Measurements from ENCODE around the gene C6orf52. TPM values are rescaled to one million over a fixed set of nuclear protein-coding genes. Genes with fewer than 3 reads are reported as not detected.

C6orf52 gene
- polyA plus RNA-seq, 1 donor, result 12.7 TPM

DNA sequence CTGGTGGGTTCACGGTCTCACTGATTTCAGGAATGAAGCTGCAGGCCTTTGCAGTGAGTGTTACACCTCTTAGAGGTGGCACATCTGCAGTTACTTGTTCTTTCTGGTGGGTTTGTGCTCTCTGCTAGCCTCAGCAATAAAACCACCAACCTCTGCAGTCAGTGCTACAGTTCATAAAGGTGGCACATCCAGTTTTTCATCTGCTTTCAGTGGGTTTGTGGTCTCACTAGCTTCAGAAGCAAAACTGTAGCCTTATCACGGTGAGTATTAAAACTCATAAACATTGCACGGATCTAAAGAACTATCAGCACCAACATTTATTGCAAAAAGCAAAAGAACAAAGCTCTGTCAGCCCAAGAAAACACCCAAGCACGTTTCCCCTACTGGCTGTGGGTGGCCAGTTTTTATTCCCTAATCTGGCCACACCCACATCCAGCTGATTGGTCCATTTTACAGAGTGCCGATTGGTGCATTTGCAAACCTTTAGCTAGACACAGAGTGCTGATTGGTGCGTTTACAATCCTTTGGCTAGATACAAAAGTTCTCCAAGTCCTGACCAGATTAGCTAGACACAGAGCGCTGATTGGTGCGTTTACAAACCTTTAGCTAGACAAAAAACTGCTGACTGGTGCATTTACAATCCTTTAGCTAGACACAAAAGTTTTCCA lies 25.0 kb upstream of the C6orf52 start:
- Histone ChIP-seq H3K4me3 (ENCODE audit: low read length) (peak overlapping the region; percentile 63), H3K4me1 (ENCODE audit: control insufficient read depth, insufficient read depth, low read length) (peaks cover 12% of the 10 kb centered on the region), H3K9me3 (ENCODE audit: control insufficient read depth, low read depth, low read length) (peaks cover 5% of the 10 kb centered on the region), H3K27me3 (ENCODE audit: control insufficient read depth, insufficient read depth, low read length) (no peaks in the 10 kb centered on the region), H3K27ac (ENCODE audit: low read length) (peak overlapping the region; percentile 84), H3K36me3 (ENCODE audit: control insufficient read depth, insufficient read depth, low read length) (no peaks in the 10 kb centered on the region)
- WGBS (ENCODE audit: insufficient coverage, low lambda C conversion rate), result 100% methylated on average over 1 of the region's 8 CpGs
- no peak for DNase-seq

DNA sequence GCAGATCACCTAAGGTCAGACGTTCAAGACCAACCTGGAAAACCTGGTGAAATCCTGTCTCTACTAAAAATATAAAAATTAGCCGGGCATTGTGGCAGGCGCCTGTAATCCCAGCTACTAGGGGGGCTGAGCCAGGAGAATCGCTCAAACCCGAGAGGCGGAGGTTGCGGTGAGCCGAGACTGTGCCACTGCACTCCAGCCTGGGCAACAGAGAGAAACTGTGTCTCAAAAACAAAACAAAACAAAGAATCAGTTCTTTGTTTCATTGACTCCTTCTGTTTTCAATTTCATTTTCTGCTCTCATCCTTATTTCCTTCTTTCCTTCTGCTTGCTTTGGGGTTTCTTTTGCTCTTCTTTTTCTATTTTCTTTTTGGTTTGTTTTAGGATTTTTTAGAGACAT lies 19.5 kb upstream of the C6orf52 start:
- Histone ChIP-seq H3K36me3 (ENCODE audit: control insufficient read depth, insufficient read depth, low read length) (peaks cover 7% of the 10 kb centered on the region), H3K4me3 (ENCODE audit: low read length) (no peak overlapping the region), H3K27me3 (ENCODE audit: control insufficient read depth, insufficient read depth, low read length) (no peaks in the 10 kb centered on the region), H3K9me3 (ENCODE audit: control insufficient read depth, low read depth, low read length) (no peaks in the 10 kb centered on the region), H3K4me1 (ENCODE audit: control insufficient read depth, insufficient read depth, low read length) (no peaks in the 10 kb centered on the region), H3K27ac (ENCODE audit: low read length) (no peak overlapping the region)
- DNase-seq, result no peak
- WGBS (ENCODE audit: insufficient coverage, low lambda C conversion rate), result 92% methylated on average over 6 of the region's 8 CpGs

DNA sequence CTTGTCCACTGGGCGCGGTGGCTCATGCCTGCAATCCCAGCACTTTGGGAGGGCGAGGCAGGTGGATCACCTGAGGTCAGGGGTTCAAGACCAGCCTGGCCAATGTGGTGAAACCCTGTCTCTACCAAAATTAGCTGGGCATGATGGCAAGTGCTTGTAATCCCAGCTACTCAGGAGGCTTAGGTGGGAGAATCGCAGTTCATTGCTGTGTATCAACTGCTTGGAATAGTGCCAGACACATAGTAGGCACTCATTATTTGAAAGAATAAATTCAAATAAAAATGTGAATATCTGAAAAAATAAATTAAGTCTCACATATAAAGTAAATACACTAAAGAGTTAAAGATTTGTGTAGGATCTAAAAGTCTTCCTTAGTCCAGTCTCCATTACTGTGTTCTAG lies 2.2 kb upstream of the C6orf52 start:
- H3K36me3 ChIP-seq (ENCODE audit: control insufficient read depth, insufficient read depth, low read length), result peaks cover 32% of the 10 kb centered on the region
- H3K27ac ChIP-seq (ENCODE audit: low read length), result no peak overlapping the region
- H3K4me1 ChIP-seq (ENCODE audit: control insufficient read depth, insufficient read depth, low read length), result peaks cover 6% of the 10 kb centered on the region
- no peak for DNase-seq
- H3K27me3 ChIP-seq (ENCODE audit: control insufficient read depth, insufficient read depth, low read length), result no peaks in the 10 kb centered on the region
- WGBS (ENCODE audit: insufficient coverage, low lambda C conversion rate), result no CpG with 5 or more reads among the region's 4 CpGs
- no peak overlapping the region for H3K4me3 ChIP-seq (ENCODE audit: low read length)
- H3K9me3 ChIP-seq (ENCODE audit: control insufficient read depth, low read depth, low read length), result no peaks in the 10 kb centered on the region

GRCh38 chr6:10695086-10695657 lies 756 bp upstream of the C6orf52 start:
- H3K36me3 ChIP-seq (ENCODE audit: control insufficient read depth, insufficient read depth, low read length), result peaks cover 25% of the 10 kb centered on the region
- no peaks in the 10 kb centered on the region for H3K27me3 ChIP-seq (ENCODE audit: control insufficient read depth, insufficient read depth, low read length)
- no peak for DNase-seq
- no peaks in the 10 kb centered on the region for H3K9me3 ChIP-seq (ENCODE audit: control insufficient read depth, low read depth, low read length)
- peak overlapping the region; percentile 90 for H3K4me3 ChIP-seq (ENCODE audit: low read length)
- 0% methylated on average over 9 of the region's 17 CpGs for WGBS (ENCODE audit: insufficient coverage, low lambda C conversion rate)
- H3K27ac ChIP-seq (ENCODE audit: low read length), result peak overlapping the region; percentile 99
- H3K4me1 ChIP-seq (ENCODE audit: control insufficient read depth, insufficient read depth, low read length), result peaks cover 8% of the 10 kb centered on the region

GRCh38 chr6:10692965-10693538 lies 1.4 kb downstream of the C6orf52 start:
- Histone ChIP-seq H3K4me1 (ENCODE audit: control insufficient read depth, insufficient read depth, low read length) (peaks cover 14% of the 10 kb centered on the region), H3K9me3 (ENCODE audit: control insufficient read depth, low read depth, low read length) (no peaks in the 10 kb centered on the region), H3K27me3 (ENCODE audit: control insufficient read depth, insufficient read depth, low read length) (no peaks in the 10 kb centered on the region), H3K4me3 (ENCODE audit: low read length) (peak overlapping the region; percentile 90), H3K27ac (ENCODE audit: low read length) (no peak overlapping the region), H3K36me3 (ENCODE audit: control insufficient read depth, insufficient read depth, low read length) (peaks cover 9% of the 10 kb centered on the region)
- WGBS (ENCODE audit: insufficient coverage, low lambda C conversion rate), result 100% methylated on average over 1 of the region's 8 CpGs
- DNase-seq, result peak in 1 of 2 donors; percentile 10

GRCh38 chr6:10690651-10691445 lies 3.6 kb downstream of the C6orf52 start:
- peaks cover 22% of the 10 kb centered on the region for H3K4me1 ChIP-seq (ENCODE audit: control insufficient read depth, insufficient read depth, low read length)
- H3K9me3 ChIP-seq (ENCODE audit: control insufficient read depth, low read depth, low read length), result no peaks in the 10 kb centered on the region
- H3K4me3 ChIP-seq (ENCODE audit: low read length), result no peak overlapping the region
- no peaks in the 10 kb centered on the region for H3K27me3 ChIP-seq (ENCODE audit: control insufficient read depth, insufficient read depth, low read length)
- WGBS (ENCODE audit: insufficient coverage, low lambda C conversion rate), result 40% methylated on average over 1 of the region's 15 CpGs
- no peak overlapping the region for H3K27ac ChIP-seq (ENCODE audit: low read length)
- H3K36me3 ChIP-seq (ENCODE audit: control insufficient read depth, insufficient read depth, low read length), result no peaks in the 10 kb centered on the region
- peak in 1 of 2 donors; percentile 38 for DNase-seq

DNA sequence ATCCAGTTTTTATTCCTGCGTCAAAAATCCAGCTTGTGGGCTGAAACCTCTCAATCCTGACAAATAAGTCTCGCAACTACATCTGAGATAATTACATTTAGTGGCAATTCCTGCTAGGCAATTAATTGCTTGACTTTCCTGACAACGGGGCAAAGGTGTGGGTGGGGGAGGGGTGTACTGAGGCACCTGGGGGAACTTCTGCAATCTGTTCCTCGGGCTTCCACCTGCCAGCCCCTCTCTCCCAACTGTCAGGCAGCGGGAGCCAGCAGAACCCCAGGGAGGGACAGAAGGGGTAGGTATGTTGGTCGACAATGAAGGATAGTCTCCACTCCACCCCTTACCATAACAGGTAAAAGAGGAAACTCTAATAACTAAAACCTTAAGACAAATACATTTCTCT lies 6.8 kb downstream of the C6orf52 start:
- peak; percentile 54 to 79 for DNase-seq
- peaks cover 26% of the 10 kb centered on the region for H3K4me1 ChIP-seq (ENCODE audit: control insufficient read depth, insufficient read depth, low read length)
- H3K9me3 ChIP-seq (ENCODE audit: control insufficient read depth, low read depth, low read length), result no peaks in the 10 kb centered on the region
- peak overlapping the region; percentile 17 for H3K27ac ChIP-seq (ENCODE audit: low read length)
- H3K27me3 ChIP-seq (ENCODE audit: control insufficient read depth, insufficient read depth, low read length), result no peaks in the 10 kb centered on the region
- peak overlapping the region; percentile 27 for H3K4me3 ChIP-seq (ENCODE audit: low read length)
- WGBS (ENCODE audit: insufficient coverage, low lambda C conversion rate), result no CpG with 5 or more reads among the region's 6 CpGs
- peaks cover 3% of the 10 kb centered on the region for H3K36me3 ChIP-seq (ENCODE audit: control insufficient read depth, insufficient read depth, low read length)

DNA sequence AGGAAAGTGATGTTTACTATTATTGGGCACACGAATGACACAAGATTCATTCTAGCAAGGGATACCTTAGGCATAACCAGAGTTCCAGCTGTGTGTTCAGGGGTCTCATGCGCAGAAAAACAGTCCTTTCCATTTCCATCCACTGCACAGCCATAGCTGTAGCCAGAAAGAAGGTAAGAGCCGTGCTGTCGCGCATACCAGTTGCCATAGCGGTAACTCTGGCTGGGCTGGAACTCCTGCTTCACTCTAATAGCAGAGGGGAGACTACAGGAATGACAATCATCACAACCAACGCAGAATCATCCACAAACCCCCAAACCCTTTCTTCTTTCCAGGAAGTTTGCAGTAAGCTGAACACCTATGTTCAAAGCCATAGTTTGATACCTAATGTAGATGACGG lies 7.5 kb downstream of the C6orf52 start:
- Histone ChIP-seq H3K27ac (ENCODE audit: low read length) (no peak overlapping the region), H3K4me1 (ENCODE audit: control insufficient read depth, insufficient read depth, low read length) (peaks cover 29% of the 10 kb centered on the region), H3K27me3 (ENCODE audit: control insufficient read depth, insufficient read depth, low read length) (no peaks in the 10 kb centered on the region), H3K4me3 (ENCODE audit: low read length) (peak overlapping the region; percentile 27), H3K36me3 (ENCODE audit: control insufficient read depth, insufficient read depth, low read length) (peaks cover 3% of the 10 kb centered on the region), H3K9me3 (ENCODE audit: control insufficient read depth, low read depth, low read length) (no peaks in the 10 kb centered on the region)
- WGBS (ENCODE audit: insufficient coverage, low lambda C conversion rate), result no CpG with 5 or more reads among the region's 8 CpGs
- DNase-seq, result peak in 1 of 2 donors; percentile 43

GRCh38 chr6:10685092-10685915 lies 9.1 kb downstream of the C6orf52 start:
- Histone ChIP-seq H3K36me3 (ENCODE audit: control insufficient read depth, insufficient read depth, low read length) (peaks cover 3% of the 10 kb centered on the region), H3K27me3 (ENCODE audit: control insufficient read depth, insufficient read depth, low read length) (no peaks in the 10 kb centered on the region), H3K9me3 (ENCODE audit: control insufficient read depth, low read depth, low read length) (no peaks in the 10 kb centered on the region), H3K4me3 (ENCODE audit: low read length) (no peak overlapping the region), H3K27ac (ENCODE audit: low read length) (no peak overlapping the region), H3K4me1 (ENCODE audit: control insufficient read depth, insufficient read depth, low read length) (peaks cover 34% of the 10 kb centered on the region)
- 88% methylated on average over 3 of the region's 3 CpGs for WGBS (ENCODE audit: insufficient coverage, low lambda C conversion rate)
- no peak for DNase-seq

DNA sequence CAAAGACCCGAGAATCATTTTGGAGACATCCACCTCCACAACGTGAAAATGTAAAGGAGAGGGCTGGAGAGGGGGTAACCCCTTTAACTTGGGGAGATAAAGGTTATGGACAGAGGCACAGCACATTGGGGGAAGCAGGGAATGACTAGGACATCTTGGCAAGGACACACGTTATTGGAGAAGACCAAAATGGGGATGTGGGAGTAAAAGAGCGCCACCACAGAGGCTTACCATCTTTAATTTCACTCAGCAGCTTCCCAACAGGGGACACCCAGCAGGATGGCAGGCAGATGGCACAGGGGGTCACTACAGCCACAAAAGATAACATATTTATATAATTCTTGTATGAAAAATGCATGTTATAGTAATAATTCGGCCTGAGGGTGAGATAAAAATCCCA lies 9.8 kb downstream of the C6orf52 start:
- H3K27me3 ChIP-seq (ENCODE audit: control insufficient read depth, insufficient read depth, low read length), result no peaks in the 10 kb centered on the region
- 90% methylated on average over 3 of the region's 5 CpGs for WGBS (ENCODE audit: insufficient coverage, low lambda C conversion rate)
- H3K36me3 ChIP-seq (ENCODE audit: control insufficient read depth, insufficient read depth, low read length), result peaks cover 3% of the 10 kb centered on the region
- H3K4me1 ChIP-seq (ENCODE audit: control insufficient read depth, insufficient read depth, low read length), result peaks cover 30% of the 10 kb centered on the region
- H3K4me3 ChIP-seq (ENCODE audit: low read length), result no peak overlapping the region
- no peak overlapping the region for H3K27ac ChIP-seq (ENCODE audit: low read length)
- no peaks in the 10 kb centered on the region for H3K9me3 ChIP-seq (ENCODE audit: control insufficient read depth, low read depth, low read length)
- no peak for DNase-seq

All from large intestine (tissue), 3 donors.